HK-2 (cell line): ENCODE measurements around the gene CCR7.

ENCODE experiments used
- DNase-seq: peaks from one replicate; pipeline ENCODE4 v3.0.0-alpha.2; 2018; ENCODE audit not compliant: unreplicated experiment

Gene CCR7

DNA sequence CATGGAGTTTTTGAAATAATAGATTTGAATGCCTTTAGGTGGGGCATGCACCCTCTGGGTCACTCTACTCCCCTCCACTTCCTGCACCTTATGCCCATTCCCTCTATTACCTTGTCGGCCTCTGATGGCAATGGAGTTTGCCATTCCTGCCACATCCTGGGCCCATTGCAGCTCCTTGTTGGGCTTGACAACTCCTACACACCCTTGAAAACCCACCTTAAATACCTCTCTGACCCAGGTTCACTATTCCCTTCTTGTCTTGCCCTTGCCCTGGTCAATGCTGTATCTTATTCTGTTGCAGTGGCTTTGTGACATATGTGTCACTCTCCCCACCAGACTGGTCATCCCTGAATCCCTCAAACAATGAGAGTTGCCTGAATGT is 2.4 kb downstream of the CCR7 start:
- DNase-seq, result no peak

DNA sequence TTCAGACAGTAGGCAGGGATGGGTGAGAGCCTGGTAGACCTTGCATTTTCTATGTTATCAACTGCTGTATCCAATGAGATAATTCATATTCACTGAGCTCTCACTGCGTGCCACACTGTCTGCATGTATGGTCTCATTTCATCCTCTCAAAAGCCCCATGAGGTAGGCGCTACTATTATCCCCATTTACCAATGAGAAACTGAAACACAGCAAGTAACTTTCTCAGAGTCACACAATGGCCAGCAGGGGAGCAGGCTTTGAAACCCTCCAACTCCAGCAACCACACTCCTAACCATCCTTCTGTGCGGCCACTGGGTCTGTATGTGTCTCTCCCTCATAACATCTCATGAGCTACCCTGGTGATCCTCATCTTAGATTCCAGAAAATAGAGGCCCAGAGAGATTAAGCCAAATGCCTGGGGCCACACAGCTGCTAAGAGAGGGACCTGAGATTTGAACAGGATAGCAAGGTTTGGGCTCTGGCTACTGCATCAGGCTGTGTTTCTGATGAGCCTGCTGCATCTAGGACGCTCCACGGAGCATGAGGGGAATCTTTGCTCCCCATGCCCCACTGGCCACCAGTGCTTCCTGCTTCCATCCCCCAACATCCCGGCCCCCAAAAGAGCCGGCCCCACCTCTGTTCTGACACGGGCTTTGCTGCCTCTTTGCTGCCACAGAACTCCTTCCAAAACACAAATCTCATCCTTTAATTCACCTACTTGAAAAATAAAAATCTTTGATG is 3.2 kb downstream of the CCR7 start:
- DNase-seq, result no peak

DNA sequence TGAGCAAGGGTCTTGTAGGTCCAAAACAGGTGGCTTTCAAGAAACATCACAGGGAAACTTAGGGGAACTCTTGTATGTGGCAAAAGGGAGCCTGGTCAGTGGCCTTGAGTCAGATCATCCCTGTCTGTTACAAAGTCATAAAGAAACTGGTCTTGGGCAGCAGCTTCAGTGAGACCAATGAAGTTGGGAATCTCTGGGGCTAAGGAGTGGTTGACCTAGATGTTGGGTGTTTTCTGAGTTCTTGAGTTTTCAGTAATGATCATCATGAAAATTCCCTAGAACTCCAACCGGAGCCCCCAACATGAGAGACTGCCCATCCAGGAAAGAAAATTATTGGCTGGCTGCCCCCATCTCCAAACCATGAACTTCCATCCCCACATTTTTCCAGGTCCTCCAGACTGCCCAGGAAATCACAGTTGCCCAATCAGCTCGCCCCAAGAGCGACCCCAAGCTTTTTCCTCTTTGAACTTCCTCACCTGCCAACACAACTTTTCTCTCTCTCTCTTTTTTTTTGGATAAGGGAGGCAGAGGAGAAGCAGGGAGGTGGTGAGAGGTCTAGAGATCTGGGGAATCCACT is 3.9 kb downstream of the CCR7 start:
- DNase-seq, result no peak

DNA sequence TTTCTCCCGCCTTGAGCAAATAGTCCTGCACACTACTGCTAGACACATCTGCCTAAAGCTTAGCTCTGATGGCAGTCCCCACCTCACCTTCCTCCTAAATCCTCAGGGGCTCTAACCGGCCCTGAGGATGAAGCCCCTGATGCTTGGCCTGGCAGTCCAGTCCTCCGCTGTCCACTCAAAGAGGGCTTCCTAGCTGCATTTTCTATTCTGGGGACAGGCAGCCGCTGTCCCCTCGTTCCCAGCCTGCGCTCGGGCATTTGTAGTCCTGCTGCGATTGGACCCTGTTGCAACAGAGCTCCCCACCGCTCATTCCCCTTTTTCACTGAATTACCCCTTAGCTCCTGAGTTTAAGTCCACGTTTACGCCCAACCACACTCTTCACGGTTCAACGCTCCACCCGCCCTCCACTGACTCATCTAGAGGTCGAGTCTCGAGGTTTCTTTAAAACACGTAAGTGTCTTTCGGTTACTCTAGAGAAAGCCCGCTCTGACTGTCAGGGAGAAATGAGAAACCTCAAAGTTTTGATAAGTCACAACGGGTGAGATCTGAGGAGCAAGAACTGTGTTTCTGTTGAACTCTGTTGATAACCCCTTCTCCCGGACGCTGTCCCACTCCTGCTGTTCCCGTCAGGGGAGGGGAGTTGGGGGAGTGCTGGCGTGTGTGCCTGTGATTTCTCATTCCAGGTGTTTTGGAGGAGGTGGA is 4.5 kb downstream of the CCR7 start:
- peak; percentile 81 for DNase-seq

DNA sequence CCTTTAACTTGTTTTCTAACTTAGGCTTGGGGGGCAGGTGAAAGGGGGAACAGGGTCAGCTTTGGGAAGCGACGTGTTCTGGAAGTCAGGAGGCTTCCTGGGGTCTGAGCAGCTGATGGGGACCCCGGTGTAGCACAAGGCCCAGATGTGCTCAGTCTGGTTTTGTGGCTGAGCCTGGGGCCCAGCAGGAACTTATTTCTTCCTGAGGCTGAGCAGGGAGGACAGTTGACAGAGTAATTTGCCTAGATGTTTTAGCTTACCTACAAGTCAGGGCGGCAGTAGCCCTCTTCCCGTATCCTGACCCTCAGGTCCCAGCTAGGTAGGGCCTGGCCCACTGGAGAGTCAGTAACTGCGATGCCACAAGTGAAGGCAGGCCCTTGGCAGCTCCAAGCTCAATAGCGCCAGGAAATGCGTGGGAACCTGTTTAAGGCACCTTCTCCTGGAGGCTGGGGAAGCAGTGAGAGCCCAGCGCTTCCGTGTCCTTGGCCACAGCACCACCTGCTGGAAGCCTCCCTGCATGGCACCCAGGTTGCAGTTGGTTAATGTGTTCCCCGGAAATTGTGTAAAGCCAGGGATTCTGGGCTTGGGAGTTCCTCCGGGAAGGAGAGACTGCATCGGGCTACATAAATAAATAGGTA is 5.2 kb downstream of the CCR7 start:
- peak; percentile 95 for DNase-seq

DNA sequence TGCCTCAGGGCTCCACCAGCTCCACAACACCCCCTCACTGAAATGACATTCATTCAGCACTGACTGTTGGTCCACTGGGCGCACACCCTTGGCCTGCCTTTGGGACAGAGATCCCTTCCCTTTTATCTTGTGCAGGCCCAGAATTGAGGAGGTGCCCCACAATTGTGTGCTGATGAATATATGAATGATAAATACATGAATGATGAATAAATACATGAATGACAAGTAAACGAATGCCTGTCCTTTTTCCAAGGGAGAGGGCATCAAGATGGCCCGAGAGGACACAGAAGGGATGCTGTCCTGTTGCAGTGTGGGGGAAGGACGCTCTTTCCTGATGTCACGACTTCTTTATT is 5.7 kb downstream of the CCR7 start:
- no peak for DNase-seq

DNA sequence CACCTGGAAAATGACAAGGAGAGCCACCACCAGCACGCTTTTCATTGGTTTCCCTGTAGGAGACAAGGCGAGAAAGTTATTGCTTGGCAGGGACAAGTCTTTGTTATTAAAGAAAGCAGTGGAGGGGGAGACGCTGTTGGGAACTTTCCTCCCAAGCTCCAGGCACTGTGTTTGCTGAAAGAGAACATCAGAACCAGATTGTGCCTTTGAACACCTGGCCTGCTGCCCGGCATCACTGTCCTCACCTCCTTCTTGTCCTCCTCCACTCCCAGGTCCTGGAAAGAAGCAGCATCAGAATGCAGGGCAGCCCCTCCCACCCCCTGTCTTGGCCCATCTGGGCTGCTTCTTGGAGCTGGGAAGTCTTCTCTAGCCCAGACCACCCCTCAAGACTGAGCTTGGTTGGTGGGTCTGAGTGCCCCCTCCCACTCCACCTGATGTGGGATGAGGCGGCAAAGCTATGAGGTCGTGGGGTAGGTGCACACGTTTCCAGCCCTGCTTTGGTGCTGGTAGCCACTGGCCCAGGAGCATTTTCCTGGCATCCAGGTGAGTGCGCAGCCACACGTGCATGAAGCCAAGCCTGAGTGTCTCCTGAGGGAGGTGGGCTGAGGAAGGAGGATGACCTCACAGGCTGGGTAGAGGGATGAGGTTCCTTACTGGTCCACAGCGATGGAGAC is 6.2 kb downstream of the CCR7 start:
- DNase-seq, result no peak

DNA sequence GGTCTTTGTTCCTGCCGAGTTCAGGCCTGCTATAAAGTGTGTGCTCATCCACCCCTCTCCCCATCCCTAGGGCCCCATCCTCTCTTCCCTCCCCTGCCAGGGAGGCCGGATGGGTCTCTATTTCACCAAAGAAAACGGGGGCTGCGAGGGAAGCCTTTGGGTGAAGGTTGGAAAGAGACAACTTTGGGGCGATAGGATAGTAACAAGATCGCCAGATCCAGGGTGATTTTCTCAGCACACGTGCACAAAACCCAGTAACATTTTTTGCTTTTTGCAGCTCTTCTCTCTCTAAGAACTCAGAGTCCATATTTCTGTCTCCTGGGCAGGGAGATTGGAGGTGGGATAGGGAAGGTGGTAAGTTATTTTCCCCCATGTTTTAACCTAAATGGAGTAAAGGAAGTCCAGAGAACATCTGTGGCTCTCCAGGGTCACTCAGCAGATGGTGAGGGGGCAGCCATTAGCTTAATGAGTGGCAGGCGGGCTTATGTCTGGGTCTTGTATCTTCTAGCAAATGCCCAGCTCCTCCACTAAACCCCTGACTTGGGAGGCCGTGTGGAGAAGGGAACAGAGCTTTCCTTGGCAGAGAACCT is 6.9 kb downstream of the CCR7 start:
- no peak for DNase-seq

DNA sequence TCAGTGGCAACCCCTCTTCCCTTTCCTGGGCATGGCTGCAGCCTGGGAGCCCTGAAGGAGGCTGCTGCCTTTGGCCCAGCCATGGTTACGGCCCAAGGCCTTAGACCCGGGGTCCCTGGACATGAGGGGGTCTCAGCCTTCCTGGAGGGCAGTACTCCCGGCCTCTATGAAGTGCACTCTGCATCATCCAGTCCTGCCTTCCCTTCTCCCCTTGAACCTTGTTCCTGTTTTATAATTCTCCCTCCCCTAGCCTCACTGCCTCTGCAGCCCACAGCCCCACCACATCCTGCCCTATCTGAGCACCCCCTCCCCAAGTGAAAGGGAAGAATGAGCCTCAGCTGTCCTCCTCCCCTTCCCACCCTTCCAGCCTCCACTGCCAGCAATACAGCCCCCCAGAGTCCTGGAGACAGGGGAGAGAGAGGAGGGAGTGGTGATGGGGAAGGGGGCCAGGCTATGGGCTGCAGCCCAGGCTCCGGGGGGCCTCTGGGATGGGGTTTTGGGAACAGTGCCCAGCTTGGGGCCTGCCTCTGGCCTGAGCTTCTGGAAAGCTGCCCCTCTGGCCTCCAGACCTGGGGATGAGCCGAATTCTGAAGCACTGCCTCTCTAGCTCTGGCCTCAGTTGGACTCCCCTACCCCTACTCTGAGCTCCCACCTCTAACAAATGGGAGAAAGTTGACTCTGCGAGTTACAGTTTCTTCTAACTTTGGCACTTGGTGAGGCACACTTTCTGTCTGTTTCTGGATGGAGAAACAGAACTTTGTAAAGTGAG is 7.6 kb downstream of the CCR7 start:
- no peak for DNase-seq

DNA sequence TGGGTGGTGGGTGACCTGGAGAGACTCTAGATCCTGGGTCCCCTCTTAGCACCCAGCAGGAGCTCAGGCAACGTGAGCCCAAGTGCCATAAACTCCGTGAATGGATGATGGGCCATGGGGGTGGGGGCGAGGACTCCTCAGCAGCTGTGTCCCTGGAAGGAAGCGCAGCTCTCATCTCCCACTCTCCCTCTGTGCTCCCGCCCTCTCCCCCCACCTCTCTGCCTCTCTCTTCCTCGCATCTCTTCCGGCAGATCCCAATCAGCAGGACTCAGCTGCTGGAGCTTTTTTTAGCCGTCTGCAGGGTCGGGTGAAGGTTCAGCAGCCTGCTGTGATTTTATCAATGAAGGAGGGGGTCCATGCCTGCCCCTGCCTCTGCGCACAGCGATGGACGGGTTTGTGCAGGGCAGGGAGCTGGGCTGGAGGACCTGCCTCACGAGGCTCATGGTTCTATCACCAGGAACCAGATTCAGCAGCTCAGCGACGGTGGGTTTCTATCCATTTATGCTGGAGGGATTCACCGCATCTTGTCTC is 8.3 kb downstream of the CCR7 start:
- no peak for DNase-seq

DNA sequence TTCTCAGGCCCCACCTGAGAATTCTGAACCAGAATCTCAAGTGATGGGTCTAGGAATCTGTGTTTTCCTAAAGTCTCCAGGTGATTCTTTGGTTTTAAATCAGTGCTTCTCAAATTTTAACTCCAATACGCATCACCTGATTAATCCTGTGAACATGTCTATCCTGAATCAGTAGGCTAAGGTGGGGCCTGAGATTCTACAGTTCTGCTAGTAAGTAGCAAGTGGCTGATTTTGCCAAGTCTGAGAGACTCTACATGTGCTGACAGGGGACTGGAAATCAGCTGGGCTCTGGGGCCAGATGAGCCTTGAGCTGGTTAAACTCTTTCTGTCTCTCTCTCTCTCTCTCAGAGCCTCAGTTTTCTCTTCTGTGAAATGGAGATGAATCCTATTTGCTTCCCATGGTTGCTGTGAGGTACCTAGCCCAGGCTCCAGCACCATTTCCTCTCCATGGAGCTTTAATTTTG is 9.0 kb downstream of the CCR7 start:
- DNase-seq, result no peak

DNA sequence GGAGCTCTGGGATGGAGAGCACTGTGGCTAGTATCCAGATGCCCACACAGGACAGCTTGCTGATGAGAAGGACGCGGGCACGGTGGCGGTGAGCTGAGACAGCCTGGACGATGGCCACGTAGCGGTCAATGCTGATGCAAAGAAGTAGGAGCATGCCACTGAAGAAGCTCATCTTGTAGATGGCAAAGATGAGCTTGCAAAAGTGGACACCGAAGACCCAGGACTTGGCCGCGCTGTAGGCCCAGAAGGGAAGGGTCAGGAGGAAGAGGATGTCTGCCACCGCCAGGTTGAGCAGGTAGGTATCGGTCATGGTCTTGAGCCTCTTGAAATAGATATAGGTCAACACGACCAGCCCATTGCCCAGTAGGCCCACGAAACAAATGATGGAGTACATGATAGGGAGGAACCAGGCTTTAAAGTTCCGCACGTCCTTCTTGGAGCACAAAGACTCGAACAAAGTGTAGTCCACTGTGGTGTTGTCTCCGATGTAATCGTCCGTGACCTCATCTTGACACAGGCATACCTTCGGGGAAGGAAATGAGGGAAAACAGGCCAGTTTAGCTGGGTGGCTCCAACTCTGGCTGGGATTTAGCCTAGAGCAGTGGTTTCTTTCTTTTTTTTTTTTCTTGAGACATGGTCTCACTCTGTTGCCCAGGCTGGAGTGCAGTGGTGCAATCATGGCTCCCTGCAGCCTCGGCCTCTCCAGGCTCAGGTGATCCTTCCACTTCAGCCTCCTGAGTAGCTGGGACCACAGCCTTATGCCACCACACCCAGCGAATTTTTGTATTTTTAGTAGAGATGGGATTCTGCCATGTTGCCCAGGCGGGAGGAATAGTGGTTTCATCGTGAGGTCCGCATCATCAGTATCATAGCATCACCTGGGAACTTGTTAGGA is 9.7 kb downstream of the CCR7 start:
- DNase-seq, result no peak

DNA sequence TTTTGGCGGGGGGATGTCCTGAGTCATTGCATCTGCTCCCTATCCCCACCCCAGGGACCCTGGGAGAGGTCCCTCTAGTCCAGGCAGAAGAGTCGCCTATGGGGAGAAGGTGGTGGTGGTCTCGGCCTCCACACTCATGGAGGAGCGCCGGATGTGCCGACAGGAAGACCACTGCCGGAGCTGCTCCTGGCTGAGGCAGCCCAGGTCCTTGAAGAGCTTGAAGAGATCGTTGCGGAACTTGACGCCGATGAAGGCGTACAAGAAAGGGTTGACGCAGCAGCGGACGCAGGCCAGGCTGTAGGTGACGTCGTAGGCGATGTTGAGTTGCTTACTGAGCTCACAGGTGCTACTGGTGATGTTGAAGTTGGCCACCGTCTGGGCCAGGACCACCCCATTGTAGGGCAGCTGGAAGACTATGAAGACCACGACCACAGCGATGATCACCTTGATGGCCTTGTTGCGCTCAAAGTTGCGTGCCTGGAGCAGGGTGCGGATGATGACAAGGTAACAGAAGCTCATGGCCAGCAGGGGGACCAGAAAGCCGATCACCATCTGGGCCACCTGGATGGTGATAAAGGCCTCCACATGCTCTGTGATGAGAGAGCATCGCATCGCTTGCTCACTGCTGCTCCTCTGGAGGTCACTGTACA is 10.5 kb downstream of the CCR7 start:
- DNase-seq, result no peak

DNA sequence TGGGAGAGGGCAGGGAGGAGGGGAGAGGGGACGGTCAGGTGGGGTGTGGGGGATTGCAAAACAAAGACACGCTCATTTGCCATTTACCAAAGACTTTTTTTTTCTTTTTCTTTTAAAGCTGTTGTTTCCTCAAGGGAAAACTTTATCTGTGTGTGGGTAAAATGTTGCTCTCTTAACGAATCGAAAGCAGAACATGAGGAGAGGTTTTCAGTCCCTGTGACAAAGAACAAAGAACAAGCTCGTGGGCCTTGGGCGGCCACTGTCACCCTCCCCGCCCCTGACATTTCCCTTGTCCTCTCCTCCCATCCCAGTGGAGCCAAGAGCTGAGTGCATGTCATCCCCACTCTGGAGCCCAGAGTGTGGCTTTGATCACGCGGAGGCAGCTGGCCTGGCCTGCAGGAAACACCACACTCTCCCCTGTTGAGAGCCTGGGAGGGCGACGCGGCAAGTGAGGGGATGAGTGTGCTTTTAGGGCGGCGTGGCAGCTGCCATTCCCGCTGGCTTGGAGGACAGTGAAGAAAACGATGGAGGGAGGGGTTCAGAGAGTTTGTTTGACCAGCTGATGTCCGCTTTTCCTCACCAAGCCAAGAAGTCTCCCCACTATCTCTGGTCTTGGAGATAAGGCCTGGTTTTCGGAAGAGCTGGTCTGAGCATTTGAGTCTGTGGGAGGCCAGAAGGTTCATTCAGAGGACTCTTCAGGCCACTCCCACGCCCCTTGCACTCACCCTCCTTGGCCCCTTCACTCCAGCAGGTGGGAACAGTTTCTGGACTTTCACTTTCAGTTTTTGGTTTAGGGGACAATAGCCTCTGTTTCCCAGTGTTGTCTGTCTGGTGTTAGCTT is 11.4 kb downstream of the CCR7 start:
- DNase-seq, result no peak

DNA sequence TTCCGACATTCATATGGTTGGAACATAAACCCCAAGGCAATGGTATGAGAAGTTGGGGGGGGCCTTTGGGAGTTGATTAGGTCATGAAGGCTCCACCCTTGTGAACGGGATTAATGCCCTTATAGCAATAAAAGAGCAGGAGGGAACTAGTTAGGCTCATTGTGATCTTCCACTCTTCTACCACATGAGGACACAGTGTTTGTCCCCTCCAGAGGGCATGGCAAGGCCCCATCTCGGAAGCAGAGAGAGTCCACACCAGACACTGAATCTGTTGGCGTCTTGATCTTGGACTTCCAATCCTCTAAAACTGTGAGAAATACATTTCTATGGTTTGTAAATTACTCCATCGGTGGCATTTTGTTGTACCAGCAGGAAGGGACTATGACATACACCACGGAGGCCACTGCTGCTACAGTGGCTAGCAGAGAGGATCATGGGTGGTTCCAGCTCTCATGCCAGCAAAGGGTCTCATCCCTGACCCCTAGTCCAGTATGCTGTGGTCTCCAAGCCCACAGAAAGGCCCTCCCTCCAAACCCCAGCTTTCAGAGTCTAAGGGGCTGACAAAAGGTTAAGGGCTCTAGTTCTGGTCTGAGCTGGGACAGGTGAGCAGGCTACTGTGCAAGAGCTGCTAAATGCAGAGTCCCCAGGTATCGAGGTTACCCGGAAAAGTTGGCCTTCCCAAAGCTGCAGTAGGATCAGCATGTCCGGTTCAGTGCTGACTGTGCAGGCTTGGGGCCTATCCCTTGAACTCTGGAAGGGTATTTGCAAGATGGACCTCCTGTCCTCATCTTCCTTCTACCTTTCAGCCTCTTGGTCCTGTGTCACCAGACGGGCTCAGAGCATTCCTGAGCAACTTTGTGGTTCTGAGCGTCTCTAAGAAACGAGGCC is 12.2 kb downstream of the CCR7 start:
- DNase-seq, result no peak

DNA sequence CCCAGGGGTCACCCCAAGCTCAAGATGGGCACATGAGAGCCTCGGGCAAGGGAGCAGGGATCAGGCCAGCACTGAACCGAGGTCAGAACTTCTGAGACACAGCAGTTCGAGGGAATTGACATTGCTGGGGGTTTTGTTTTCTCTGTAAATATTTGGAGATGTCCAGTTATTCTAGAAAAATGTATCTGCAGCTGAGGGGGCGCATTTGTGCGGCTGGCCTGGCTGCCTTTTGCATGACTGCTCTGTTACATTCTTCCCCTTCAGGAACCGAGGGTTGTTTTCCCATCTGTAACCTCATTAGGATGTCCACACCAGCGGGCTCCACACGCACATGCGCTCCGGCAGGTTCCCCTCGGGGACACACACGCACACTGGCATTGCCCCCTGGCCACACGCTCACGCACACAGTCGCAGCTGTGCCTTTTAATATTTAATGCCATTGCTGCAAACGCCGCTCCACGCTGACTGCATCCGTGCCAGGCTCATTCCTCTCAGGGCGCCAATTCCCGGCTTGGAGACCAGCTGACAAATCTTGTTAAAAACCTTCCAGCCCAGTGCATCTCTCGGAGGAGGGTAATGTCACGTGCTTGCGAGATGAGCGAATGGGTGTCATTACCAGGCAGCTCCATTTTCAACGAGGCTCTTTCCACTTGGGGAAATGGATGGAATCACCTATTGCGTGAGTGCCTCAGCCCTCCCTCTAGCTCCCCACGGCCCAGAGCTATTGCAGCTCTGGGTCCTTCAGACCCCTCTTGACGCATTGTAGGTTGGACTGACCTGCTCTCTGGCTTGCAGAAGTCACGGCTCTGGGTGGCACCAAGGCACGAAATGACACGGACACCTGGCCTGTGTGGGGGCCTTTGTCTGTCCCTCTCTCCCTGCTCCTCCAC is 13.1 kb downstream of the CCR7 start:
- no peak for DNase-seq
